HG02870 (cell line): Measurements from ENCODE around the gene LRRC2.
"Not testable (repeated sequence)": the region's sequence is repeated elsewhere in the genome, so short reads cannot be mapped to it uniquely, and the experiment has no call there.

Source experiments
- ATAC-seq: cut with Tn5 transposase; IDR thresholded peaks from one replicate; pipeline ENCODE4 v1.9.1; 2021; ENCODE audit warnings: mild to moderate bottlenecking, moderate library complexity; ENCODE audit not compliant: unreplicated experiment

LRRC2 gene

GRCh38 chr3:46501702-46502101 is 64.4 kb downstream of the LRRC2 start:
- no peak for ATAC-seq

- no peak for ATAC-seq
Observed at GRCh38 chr3:46500656-46501635, 65.2 kb downstream of the LRRC2 start.

DNA sequence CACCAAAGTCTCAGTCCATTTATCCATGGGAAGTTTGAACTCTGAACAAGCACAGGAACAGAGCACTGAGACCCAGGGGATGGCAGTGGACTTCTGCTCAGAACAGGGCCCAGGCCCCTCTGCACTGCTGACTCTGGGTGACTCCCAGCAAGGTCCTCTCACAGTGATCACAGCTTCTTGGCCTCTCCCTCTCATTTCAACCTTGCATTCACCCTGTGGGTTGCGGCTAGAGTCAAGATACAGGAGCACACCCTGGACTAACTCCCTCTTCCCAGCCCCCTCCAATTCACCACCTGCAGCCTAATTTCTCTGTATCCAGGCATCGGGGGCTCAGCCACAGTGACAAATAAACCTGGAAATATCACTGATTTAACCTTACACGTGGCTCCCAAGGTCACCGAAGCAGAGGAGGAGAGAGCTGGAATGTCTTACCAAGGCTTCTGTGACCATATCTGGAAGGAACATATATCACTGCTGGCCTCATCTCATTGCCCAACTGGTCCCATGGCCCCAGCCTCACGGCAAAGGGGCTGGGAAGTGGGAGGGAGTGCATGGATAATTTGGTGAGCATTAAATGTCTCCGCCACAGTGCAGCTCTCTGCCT is 67.1 kb downstream of the LRRC2 start:
- no peak for ATAC-seq

- no peak for ATAC-seq
Observed at GRCh38 chr3:46497556-46498265, 68.4 kb downstream of the LRRC2 start, which contains the start of gene RTP3. Gene RTP3, plus strand, starts transcription at chr3:46497976. Its CDS starts 87 bp downstream, at chr3:46498063.

GRCh38 chr3:46496746-46497555 is 69.2 kb downstream of the LRRC2 start:
- ATAC-seq, result no peak

DNA sequence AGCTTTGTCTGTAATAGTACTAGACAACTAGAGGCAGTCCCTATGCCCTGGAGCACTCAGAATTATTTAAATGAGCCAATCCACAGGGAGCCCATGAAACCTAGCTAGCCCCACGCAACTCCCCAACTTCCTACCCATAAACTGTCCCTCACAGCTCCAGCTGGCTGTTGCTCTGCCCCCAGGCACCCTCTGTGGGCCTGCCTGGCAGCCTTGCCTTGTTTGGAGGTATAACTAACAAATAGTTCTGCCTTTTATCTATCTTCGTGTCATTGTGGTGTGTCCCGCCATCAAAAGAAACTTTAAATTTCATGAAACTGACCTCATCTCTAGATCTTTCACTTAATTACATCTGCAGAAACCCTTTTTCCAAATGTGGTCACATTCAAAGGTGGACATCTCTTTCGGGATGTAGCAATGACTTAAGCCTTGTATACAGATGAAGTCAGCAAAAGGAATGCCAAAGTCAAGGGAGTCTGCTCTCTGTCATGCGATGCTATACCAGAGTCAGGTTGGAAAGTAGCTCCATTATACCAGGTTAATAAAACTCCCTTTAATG is 70.1 kb downstream of the LRRC2 start:
- ATAC-seq, result no peak

GRCh38 chr3:46494491-46494890 is 71.6 kb downstream of the LRRC2 start:
- not testable (repeated sequence) for ATAC-seq

GRCh38 chr3:46492890-46493547 is 73.1 kb downstream of the LRRC2 start:
- ATAC-seq, result no peak

- ATAC-seq, result no peak
Observed at GRCh38 chr3:46491089-46492070, 74.7 kb downstream of the LRRC2 start.

DNA sequence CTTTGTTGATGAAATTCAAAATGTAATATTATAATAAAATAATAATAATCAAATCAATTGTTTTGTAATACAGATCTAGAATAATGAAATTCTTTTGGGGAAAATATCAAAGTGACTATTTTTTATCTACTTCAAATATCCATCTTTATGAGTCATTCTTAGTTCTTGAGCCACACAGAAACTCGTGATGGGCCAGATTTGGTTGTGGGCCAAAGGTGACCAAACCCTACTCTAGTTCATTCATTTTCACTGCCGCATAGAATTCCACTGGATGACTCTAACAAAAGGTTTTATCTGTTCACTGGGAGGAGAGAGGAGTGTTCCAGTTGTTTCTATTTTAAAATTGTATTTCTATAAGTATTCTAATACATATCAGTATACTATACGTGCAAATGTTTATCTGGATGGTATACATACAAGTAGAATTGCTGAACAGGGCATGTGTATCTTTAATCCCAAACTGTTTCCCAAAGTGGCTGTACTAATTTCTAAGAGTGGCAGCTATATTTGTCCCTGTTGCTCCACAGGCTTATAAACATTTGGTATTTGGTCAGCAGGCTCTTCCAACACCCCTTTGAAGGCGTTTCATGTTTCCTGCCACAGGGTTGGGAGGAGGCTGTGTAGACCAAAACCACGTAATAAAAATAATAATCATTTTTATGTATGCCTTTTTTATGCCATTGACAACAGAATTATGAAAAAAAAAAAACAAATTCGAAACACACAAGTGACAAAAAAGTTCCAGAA is 75.6 kb downstream of the LRRC2 start:
- ATAC-seq, result no peak

DNA sequence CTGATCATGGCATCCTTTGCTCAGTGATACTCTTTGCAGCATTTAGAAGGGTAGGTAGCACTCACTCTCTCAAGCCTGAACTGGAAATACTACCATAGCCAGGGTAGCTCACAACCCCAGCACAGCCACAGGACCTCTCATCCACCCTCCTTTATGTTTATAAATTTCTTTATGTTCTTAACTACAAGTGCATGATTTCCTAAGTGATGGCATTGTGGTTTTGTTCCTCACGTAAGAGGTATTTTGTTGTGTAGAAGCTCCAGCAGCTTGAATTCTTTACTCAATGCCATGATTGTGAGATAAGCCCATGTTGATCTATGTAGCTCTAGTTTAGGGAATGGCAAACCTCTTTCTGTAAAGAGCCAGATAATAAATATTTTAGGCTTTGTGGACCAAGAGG is 76.2 kb downstream of the LRRC2 start:
- ATAC-seq, result no peak

GRCh38 chr3:46489381-46489780 is 76.7 kb downstream of the LRRC2 start:
- ATAC-seq, result no peak

DNA sequence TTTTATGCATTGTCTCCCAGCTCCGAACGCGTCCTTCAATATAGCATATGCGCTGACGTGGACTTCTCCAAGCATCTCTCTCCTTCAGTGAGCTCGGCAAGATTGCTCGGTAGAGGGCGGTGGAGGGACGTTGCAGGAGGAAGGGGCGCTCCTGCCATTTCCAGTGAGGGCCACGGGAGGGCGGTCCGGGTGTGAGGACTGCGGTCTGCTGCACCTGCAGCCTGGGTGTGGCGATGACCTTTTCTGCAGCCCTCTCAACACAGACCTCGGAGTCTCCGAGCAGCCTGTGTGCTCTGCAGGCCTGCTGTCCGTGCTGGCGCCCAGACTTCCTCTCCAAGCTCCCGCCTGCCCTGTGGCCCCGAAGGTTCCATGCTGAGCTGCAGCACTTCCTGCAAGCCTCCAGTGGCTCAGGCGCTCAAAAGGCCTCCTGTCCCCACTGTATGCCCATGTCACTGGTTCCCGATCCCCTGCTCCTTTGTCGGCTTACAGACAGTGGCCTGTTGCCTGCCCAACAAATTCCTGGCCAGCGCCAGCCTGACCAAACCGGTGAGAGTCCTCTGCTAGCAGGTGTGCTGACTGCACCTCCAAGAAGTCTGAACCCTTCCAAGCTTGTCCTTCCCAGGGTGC is 77.3 kb downstream of the LRRC2 start:
- peak; percentile 88 for ATAC-seq

DNA sequence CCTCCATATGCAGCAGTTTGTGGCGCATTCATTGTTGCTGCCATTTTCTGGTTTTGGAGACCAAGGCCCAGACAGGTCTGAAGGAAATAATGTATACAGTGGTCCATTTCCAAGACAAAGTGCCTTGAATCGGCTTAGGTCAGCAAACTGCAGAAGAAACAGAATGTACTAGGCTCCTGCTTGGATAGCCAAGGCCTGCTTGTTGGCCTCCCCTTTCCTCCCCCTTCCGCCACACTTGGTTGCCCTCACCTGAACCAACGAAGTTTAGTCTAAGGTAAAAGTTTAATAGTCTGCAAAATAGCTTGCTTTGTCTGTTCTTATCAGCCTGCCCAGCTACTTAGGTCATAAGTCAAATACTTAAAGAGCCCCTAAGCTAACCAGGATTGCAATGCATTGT is 80.3 kb downstream of the LRRC2 start:
- ATAC-seq, result no peak

DNA sequence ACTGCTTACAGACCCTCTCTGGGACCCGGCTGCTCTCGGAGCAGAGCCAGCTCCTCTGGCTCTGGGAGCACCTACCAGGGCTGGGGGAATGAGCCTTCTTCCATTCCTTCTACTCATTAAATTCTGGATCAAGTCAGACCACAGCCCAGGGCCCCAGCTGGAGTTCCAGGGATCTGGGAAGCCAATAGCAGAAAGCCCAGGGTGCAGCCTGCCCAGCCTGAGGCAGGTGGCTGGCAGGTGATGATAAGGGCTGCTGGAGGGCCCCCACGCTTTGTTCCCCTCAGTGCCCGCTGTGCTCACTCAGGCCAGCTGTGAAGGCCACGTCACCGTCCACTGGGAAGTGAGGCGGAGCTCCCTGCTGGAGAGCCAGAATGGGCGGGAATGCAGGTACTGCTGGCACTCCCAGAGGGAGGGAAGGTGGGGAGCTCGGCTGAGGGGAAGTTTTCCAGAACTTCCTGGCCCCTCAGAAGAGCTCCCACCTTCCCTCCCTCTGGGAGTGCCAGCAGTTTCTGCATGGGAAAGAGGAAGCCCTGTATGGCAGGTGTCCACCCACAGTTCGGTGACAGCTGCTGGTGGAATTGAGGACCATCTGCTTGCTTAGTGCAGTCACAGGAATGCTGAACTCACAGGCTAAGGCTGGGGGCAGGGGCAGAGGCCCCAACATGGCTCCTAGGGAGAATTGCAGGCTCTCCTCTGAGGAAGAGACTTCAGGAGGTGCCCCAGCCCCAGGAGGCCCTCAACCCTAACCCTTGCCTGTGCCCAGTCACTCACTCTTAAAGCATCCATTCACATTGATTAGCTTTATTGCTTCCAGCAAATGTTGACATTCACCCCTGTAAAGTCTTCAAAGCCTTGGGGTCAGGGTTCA is 81.0 kb downstream of the LRRC2 start:
- no peak for ATAC-seq

- ATAC-seq, result no peak
Observed at GRCh38 chr3:46484388-46484787, 81.7 kb downstream of the LRRC2 start.

GRCh38 chr3:46483825-46484224 is 82.3 kb downstream of the LRRC2 start:
- ATAC-seq, result no peak
